WI38 (cell line): ENCODE results near the gene NSD2.

ENCODE experiments used
- H3K4me3 ChIP-seq: 2 replicates; pipeline ENCODE4 v1.5.1; 2011; ENCODE audit warnings: low read depth, mild to moderate bottlenecking, control low read depth, low read length
- TF ChIP-seq, protein P1 (sequence below): IDR thresholded peaks from 2 replicates; pipeline ENCODE4 v1.5.1; 2012; ENCODE audit warnings: low read depth, mild to moderate bottlenecking, control low read depth, low read length

Gene NSD2

DNA sequence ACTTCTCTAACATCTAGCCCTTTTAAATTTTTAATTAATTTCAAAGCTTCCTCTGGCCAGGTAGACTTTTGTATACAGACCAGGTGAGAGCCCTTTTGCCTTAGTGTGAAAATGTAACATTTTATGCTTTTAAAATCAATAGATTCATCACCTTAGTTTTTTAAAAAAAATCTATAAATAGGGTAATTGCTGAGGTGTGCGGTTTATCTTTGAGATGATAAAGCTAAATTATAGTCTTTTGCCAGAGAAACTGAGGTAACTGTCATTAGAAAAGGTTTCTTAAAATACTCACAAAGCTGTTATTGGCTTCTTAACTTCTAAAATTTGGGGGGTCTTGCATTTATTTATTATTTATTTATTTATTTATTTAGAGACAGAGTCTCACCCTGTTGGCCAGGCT lies 74.7 kb downstream of the NSD2 start:
- TF ChIP-seq, protein P1, sequence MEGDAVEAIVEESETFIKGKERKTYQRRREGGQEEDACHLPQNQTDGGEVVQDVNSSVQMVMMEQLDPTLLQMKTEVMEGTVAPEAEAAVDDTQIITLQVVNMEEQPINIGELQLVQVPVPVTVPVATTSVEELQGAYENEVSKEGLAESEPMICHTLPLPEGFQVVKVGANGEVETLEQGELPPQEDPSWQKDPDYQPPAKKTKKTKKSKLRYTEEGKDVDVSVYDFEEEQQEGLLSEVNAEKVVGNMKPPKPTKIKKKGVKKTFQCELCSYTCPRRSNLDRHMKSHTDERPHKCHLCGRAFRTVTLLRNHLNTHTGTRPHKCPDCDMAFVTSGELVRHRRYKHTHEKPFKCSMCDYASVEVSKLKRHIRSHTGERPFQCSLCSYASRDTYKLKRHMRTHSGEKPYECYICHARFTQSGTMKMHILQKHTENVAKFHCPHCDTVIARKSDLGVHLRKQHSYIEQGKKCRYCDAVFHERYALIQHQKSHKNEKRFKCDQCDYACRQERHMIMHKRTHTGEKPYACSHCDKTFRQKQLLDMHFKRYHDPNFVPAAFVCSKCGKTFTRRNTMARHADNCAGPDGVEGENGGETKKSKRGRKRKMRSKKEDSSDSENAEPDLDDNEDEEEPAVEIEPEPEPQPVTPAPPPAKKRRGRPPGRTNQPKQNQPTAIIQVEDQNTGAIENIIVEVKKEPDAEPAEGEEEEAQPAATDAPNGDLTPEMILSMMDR = no peak
- no peak overlapping the region for H3K4me3 ChIP-seq

DNA sequence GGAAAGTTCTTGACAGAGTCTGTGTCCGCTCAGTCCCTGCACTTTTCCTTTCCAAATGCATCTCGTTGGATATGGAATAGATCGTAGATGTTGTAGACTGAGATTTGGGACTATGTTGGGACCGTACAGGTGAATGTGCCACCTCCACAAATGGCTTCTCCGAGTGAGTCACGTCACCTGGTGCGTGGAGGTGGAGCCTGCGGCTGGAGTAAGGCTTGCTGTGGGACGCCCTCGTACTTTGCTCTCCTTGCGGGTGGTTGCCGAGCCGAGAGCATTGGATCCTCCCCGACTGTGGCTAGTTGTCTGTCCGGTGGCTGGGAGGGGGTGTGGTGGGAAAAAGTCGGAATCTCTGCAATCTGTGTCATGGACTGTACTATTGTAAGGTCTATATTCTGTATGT lies 77.0 kb downstream of the NSD2 start:
- TF ChIP-seq, protein P1 = no peak
- no peak overlapping the region for H3K4me3 ChIP-seq

DNA sequence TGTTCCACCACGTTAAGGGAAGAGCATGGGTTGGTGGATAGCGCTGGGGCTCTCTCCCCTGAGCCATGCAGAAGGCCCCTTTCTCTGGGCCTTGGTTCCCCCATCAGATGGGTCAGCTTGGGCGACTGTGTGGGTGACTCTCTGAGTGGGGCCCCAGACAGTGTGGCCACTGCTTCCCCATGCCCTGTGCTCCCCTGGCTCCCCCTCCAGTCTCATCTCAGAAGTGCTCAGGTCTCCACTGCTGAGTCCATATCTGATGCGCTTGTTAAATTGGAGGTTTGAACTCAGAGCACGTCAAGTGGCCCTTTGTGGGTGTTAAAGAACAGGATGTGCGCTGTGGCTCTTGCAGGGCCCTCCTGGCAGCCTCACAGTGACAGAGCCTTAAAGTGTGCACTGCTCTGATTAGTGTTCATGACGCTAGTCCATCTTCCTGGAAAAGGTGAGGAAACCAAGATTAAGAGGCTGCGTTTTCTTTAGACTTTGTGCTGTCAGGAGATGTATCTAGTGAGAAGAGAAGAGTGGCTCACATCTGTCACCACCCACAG lies 77.8 kb downstream of the NSD2 start:
- no peak overlapping the region for H3K4me3 ChIP-seq
- TF ChIP-seq, protein P1 = no peak

DNA sequence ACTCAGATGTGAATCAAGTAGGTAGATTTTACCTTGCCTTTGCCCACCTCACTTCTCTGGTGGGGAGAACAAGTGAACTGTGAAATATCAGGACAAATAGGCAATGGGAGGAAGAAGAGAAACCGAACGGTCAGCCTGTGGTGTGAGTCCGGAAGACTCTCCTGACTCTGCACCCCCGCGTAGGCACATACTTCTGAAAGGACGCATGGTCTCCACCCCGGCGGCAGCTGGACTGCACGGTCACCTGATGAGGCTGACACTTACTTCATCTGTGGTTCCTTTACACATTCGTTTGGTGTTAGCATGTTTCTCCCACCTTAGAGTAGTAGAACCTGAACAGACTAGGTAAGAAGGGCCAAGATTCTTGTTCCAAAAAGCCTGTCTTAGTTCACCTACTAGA lies 79.2 kb downstream of the NSD2 start:
- TF ChIP-seq, protein P1 = no peak

DNA sequence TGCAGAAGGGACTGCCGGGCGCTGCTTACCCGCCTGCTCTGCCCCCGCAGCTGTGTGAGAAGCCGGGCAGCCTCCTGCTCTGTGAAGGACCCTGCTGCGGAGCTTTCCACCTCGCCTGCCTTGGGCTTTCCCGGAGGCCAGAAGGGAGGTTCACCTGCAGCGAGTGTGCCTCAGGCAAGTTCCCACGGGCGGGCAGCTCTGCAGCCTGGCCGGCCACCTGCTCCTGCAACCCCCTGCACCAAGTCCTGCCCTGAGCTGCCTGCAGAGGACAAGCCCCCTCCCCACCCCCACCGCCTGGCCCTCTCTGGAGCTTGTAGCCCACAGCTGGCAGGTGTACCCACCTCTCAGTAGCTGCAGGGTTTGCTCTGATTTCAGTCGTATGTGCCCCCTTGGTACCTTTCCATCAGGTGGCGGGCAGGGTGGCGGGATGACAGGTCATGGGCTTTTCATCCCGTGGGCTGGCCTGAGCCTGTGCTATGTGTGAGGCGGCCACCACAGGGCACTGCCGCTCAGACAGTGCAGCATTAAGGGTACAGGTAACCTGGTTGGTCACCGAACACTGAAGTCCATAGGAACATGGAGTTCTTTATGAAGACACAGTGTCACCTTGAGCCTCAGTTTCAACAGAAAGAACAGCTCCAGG lies 81.0 kb downstream of the NSD2 start:
- TF ChIP-seq, protein P1 = no peak
- no peak overlapping the region for H3K4me3 ChIP-seq

More for the DNA sequence above, 79.2 kb downstream of the NSD2 start:
- no peak overlapping the region for H3K4me3 ChIP-seq

DNA sequence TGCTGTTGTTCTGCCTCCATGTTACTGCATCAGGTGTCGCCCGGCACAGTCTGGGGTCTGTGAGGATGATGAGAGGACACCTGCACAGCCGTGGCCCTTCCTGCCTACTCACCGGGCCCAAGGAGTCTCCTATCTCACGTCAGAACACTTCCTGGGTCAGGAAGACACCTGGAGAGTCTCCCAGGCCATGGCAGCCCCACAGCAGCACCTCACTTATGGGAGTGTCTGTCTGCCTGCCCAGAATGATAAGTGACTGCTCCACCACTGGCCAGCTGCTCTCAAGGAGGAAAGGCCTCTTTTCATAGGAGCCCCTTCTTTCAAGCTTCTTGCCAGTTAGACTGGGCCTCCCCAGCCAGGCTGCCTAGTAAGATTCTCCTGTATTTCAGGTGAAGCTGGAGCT lies 81.5 kb downstream of the NSD2 start:
- H3K4me3 ChIP-seq = no peak overlapping the region
- TF ChIP-seq, protein P1 = no peak

DNA sequence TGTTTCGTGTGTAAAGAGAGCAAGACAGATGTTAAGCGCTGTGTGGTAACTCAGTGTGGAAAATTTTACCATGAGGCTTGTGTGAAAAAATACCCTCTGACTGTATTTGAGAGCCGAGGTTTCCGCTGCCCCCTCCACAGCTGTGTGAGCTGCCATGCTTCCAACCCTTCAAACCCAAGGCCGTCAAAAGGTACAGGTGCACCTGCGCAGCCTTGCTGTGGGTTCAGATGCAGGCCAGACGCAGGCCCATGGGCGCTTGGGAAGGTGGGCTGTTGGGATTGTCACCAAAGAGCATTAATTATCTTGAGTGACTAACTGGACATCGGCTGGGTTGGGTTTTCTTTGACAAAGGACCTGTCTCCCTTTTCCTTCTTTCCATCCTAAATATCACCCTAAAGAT lies 82.1 kb downstream of the NSD2 start:
- no peak overlapping the region for H3K4me3 ChIP-seq
- TF ChIP-seq, protein P1 = no peak
